Stimulated activated naive B cell treated with anti-CD40 and anti-IgM and Interleukin-4, amounts not matched to agents 10 μg/mL and 1 μg/mL and 100 μg/mL, for 72 hours (primary cell): Measurements from ENCODE around the gene OBSCN.

Source experiments
- ATAC-seq, 2 donors: fragments of 150-1000 bp; cut with Tn5 transposase; replicated peaks; 2 replicates each; pipeline ENCODE4 v1.10.0; 2021; ENCODE audit warnings: moderate library complexity in 1 of 2
- DNase-seq: peaks from one replicate; pipeline ENCODE4 v3.0.0; 2021
- H3K27ac Mint-ChIP-seq: one replicate; pipeline ENCODE4 v1.8.0; 2022; ENCODE audit warnings: mild to moderate bottlenecking, mixed read lengths
- H3K27me3 Mint-ChIP-seq, 2 donors: one replicate each; pipeline ENCODE4 v1.8.0; 2022; ENCODE audit warnings: mixed read lengths in 2 of 2
- H3K36me3 Mint-ChIP-seq, 2 donors: one replicate each; pipeline ENCODE4 v1.8.0; 2022; ENCODE audit warnings: mixed read lengths in 2 of 2, mild to moderate bottlenecking in 1 of 2
- H3K4me1 Mint-ChIP-seq, 2 donors: one replicate each; pipeline ENCODE4 v1.8.0; 2022; ENCODE audit warnings: mixed read lengths in 2 of 2, mild to moderate bottlenecking in 1 of 2
- H3K4me3 Mint-ChIP-seq, 2 donors: one replicate each; pipeline ENCODE4 v1.8.0; 2022; ENCODE audit warnings: mild to moderate bottlenecking in 2 of 2, mixed read lengths in 2 of 2, moderate library complexity in 1 of 2
- H3K9me3 Mint-ChIP-seq, 2 donors: one replicate each; pipeline ENCODE4 v1.8.0; 2022; ENCODE audit warnings: mixed read lengths in 2 of 2, mild to moderate bottlenecking in 1 of 2

The OBSCN gene, protein sequence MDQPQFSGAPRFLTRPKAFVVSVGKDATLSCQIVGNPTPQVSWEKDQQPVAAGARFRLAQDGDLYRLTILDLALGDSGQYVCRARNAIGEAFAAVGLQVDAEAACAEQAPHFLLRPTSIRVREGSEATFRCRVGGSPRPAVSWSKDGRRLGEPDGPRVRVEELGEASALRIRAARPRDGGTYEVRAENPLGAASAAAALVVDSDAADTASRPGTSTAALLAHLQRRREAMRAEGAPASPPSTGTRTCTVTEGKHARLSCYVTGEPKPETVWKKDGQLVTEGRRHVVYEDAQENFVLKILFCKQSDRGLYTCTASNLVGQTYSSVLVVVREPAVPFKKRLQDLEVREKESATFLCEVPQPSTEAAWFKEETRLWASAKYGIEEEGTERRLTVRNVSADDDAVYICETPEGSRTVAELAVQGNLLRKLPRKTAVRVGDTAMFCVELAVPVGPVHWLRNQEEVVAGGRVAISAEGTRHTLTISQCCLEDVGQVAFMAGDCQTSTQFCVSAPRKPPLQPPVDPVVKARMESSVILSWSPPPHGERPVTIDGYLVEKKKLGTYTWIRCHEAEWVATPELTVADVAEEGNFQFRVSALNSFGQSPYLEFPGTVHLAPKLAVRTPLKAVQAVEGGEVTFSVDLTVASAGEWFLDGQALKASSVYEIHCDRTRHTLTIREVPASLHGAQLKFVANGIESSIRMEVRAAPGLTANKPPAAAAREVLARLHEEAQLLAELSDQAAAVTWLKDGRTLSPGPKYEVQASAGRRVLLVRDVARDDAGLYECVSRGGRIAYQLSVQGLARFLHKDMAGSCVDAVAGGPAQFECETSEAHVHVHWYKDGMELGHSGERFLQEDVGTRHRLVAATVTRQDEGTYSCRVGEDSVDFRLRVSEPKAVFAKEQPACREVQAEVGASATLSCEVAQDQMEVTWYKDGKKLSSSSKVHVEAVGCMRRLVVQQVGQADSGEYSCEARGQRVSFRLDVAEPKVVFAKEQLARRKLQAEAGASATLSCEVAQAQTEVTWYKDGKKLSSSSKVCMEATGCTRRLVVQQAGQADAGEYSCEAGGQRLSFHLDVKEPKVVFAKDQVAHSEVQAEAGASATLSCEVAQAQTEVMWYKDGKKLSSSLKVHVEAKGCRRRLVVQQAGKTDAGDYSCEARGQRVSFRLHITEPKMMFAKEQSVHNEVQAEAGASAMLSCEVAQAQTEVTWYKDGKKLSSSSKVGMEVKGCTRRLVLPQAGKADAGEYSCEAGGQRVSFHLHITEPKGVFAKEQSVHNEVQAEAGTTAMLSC (N-terminal part only)

DNA sequence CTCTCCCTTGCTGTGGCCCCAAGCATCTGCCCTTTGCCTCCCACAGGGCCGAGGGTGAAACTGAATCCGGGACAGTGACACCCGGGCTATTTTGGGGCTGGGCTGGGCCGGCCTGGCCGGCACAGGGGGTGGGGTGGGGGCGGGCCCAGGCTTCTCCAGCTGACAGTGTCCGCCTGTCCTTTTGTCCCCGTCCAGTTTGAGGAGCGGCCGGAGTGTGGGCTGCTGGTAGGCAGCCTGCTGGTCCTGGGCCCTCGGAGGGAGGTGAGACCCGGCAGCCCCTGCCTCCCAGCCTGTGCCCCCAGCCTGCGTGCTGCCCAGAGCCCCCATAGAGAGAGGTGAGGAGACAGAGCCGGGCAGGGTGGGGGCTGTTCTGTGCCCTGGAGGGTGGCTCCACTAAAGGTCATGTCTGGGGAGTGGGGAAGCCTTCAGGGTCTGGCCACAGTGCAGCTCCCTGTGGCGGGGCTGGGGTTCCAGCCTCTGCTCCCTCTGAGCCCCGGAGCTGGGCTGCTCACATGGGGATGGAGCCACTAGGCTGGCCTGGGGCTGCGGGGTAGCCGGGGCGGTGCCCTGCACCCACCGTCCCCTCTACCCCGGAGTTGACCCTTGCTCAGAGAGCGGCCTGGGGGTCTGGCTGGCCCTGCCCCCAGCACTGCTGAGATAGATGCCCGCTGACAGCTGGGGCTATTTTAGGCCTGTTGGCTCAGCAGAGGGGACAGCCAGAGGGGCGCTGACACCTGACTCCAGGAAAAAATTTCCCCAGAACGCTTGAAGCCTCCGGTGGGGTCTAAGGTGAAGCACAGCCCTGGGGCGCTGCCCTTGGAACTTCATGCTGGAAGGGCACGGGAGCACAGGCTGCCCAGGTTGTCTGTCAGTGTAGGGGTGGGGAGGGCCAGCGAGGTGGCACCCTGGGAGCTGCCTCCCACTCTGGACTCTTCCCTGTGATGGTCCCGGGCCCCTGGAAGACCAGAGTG is at the start of gene OBSCN:
Gene OBSCN (plus strand): TSS at position 194 of the 971 bp plus-strand sequence. CDS start 3,740 bp downstream, outside the sequence.
- no peak within 1 kb of the TSS for H3K27ac Mint-ChIP-seq
- no peak within 1 kb of the TSS for H3K4me3 Mint-ChIP-seq
- DNase-seq: no peak
- peaks cover 3 to 6% of the 10 kb centered on the region in 2 donors for H3K4me1 Mint-ChIP-seq
- no peaks in the 10 kb centered on the region for H3K36me3 Mint-ChIP-seq
- ATAC-seq: no peak
- no peaks in the 10 kb centered on the region for H3K9me3 Mint-ChIP-seq
- peaks cover 3 to 21% of the 10 kb centered on the region in 2 donors for H3K27me3 Mint-ChIP-seq

- peaks cover 10 to 12% of the 10 kb centered on the region in 2 donors for H3K27me3 Mint-ChIP-seq
- peaks cover 0 to 1% of the 10 kb centered on the region in 2 donors for H3K36me3 Mint-ChIP-seq
- H3K4me3 Mint-ChIP-seq: no peak overlapping the region
- DNase-seq: no peak
- no peaks in the 10 kb centered on the region for H3K9me3 Mint-ChIP-seq
- H3K4me1 Mint-ChIP-seq: peaks cover 9 to 20% of the 10 kb centered on the region in 2 donors
- no peak overlapping the region for H3K27ac Mint-ChIP-seq
- ATAC-seq: no peak
These were observed 49.5 kb upstream of the OBSCN start for GRCh38 chr1:228158151-228159007.

GRCh38 chr1:228159008-228159665 is 48.7 kb upstream of the OBSCN start:
- Mint-ChIP-seq H3K36me3 (peaks cover 0 to 1% of the 10 kb centered on the region in 2 donors), H3K4me1 (peaks cover 8 to 22% of the 10 kb centered on the region in 2 donors)
- ATAC-seq: no peak

DNA sequence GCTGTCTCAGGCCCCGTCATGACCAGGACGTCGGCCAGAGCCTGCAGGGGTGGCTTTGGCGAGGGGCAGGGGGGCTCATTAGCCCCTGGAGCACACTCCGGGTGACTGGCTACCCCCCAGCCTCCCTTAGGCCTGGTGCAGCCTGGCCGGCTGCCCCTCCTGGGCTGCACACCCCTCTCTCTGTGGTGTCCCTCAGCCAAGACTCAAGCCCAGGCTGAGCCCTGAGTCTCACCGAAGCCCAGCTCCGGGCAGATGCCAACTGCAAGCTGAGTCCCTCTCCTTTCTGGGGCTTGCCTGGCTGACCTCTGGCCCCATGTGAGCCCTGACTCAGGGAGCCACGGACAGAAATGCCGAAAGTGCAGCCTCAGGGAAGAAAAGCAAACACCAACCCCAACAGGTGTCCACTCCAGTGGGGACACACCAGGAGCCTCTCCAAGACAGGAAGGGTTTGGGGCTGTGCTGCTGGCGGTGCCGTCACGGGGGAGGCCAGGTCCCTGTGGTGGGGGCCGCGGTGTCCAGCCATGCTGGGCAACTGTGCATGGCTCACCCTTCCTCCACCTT is 47.6 kb upstream of the OBSCN start:
- Mint-ChIP-seq H3K27ac (no peak overlapping the region), H3K4me3 (no peak overlapping the region), H3K27me3 (peaks cover 10 to 12% of the 10 kb centered on the region in 2 donors), H3K9me3 (no peaks in the 10 kb centered on the region), H3K36me3 (peaks cover 1 to 3% of the 10 kb centered on the region in 2 donors), H3K4me1 (peaks cover 11 to 30% of the 10 kb centered on the region in 2 donors)
- DNase-seq (no peak), ATAC-seq (no peak)

More at GRCh38 chr1:228159008-228159665, 48.7 kb upstream of the OBSCN start:
- Mint-ChIP-seq H3K9me3 (no peaks in the 10 kb centered on the region), H3K27me3 (peaks cover 10 to 12% of the 10 kb centered on the region in 2 donors), H3K27ac (no peak overlapping the region), H3K4me3 (no peak overlapping the region)
- DNase-seq: no peak

- Mint-ChIP-seq H3K27ac (no peak overlapping the region), H3K4me3 (no peak overlapping the region), H3K36me3 (peaks cover 1 to 3% of the 10 kb centered on the region in 2 donors), H3K4me1 (peaks cover 11 to 31% of the 10 kb centered on the region in 2 donors), H3K27me3 (peaks cover 9 to 12% of the 10 kb centered on the region in 2 donors), H3K9me3 (no peaks in the 10 kb centered on the region)
- ATAC-seq: no peak
- DNase-seq: no peak
These were observed 46.5 kb upstream of the OBSCN start for GRCh38 chr1:228161362-228161761.

DNA sequence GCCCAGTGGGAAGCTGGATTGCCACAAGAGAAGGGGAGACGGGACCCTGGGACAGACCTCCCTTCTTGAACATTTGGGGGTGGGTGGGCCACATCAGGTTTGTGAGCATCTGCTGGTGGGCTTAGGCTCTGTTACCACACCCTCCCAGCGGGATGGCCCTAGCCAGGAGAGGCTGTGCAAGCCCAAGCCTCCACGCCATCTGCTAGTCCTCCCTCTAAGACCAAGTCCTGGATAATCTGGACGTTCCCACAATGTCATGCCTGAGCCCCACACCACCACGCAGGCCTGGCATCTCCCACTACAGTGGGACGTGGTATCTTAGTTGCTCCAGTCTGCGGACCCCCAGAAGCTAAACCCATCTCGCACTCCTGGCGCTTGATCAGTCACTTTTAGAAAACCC is 46.0 kb upstream of the OBSCN start:
- ATAC-seq (no peak), DNase-seq (no peak)
- H3K36me3 Mint-ChIP-seq: peaks cover 1 to 3% of the 10 kb centered on the region in 2 donors
- peaks cover 15 to 33% of the 10 kb centered on the region in 2 donors for H3K4me1 Mint-ChIP-seq
- no peak overlapping the region for H3K27ac Mint-ChIP-seq
- H3K27me3 Mint-ChIP-seq: peaks cover 4 to 10% of the 10 kb centered on the region in 2 donors
- H3K4me3 Mint-ChIP-seq: no peak overlapping the region
- H3K9me3 Mint-ChIP-seq: no peaks in the 10 kb centered on the region

GRCh38 chr1:228162286-228163006 is 45.4 kb upstream of the OBSCN start:
- no peak overlapping the region for H3K4me3 Mint-ChIP-seq

GRCh38 chr1:228163007-228163753 is 44.7 kb upstream of the OBSCN start:
- Mint-ChIP-seq H3K27ac (no peak overlapping the region), H3K4me3 (no peak overlapping the region)
- no peak for DNase-seq

More at GRCh38 chr1:228162286-228163006, 45.4 kb upstream of the OBSCN start:
- H3K9me3 Mint-ChIP-seq: no peaks in the 10 kb centered on the region
- peaks cover 0 to 6% of the 10 kb centered on the region in 2 donors for H3K27me3 Mint-ChIP-seq
- H3K36me3 Mint-ChIP-seq: peaks cover 0 to 3% of the 10 kb centered on the region in 2 donors
- H3K4me1 Mint-ChIP-seq: peaks cover 17 to 32% of the 10 kb centered on the region in 2 donors
- ATAC-seq (no peak), DNase-seq (no peak)
- H3K27ac Mint-ChIP-seq: no peak overlapping the region

DNA sequence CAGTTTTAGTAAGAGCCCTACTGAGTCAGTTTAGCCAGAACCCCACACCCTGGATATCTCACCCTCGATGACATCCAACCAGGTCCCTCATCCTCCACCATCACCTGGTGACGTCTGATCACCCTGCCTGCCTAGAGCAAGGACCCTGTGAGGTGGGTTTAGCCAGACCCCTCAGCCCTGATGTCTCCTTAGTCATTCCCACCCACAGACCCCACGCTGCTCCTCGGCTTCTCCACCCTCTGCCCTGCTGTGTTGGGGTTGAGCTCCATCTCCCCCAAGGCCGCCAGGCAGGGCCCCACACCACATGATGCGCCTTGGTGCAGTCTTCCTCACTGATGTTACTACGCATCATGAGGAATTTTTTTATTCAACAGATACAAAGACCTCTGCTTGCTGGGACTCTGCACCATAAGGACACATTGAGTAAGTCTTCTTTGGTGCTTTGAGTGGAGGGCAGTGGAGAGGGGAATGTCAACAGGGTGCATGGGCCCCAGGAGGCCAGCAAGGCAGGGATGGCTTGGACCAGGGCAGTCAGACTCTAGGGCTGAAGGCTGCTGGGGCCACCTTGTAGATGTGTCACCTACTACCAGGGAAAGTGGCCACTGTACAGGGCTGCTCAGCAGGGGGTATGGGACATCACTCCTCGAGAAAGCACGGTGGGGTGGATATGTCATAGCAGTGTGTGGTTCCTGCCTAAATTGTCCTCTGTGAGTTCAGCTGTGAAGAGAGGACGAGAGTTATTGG is 43.9 kb upstream of the OBSCN start:
- no peaks in the 10 kb centered on the region for H3K9me3 Mint-ChIP-seq
- no peak for DNase-seq
- peaks cover 20 to 38% of the 10 kb centered on the region in 2 donors for H3K4me1 Mint-ChIP-seq
- H3K36me3 Mint-ChIP-seq: peaks cover 3 to 7% of the 10 kb centered on the region in 2 donors
- peaks cover 0 to 6% of the 10 kb centered on the region in 2 donors for H3K27me3 Mint-ChIP-seq
- H3K4me3 Mint-ChIP-seq: peak overlapping the region; percentile 79 to 84
- ATAC-seq: no peak
- peak overlapping the region; percentile 91 for H3K27ac Mint-ChIP-seq

More at GRCh38 chr1:228163007-228163753, 44.7 kb upstream of the OBSCN start:
- peaks cover 0 to 6% of the 10 kb centered on the region in 2 donors for H3K27me3 Mint-ChIP-seq
- peaks cover 0 to 3% of the 10 kb centered on the region in 2 donors for H3K36me3 Mint-ChIP-seq
- peaks cover 17 to 32% of the 10 kb centered on the region in 2 donors for H3K4me1 Mint-ChIP-seq
- no peak for ATAC-seq
- H3K9me3 Mint-ChIP-seq: no peaks in the 10 kb centered on the region
